Occipital lobe (tissue), 2 donors: ENCODE results near the gene SUPT4H1. TPM values are rescaled to one million over a fixed set of nuclear protein-coding genes. Genes with fewer than 3 reads are reported as not detected.

ENCODE experiments used
- DNase-seq: peaks from one replicate; lab custom pipeline; 2025; lab: John Stamatoyannopoulos, UW
- total RNA-seq: library from RNA; depleted of rRNA; stranded (reverse); fragments of >200 nt; gene quantifications from one replicate; pipeline ENCODE4 v1.2.3, GENCODE V29; 2014

SUPT4H1 gene
- total RNA-seq, 1 donor from 2014 or later: 28.4 TPM

DNA sequence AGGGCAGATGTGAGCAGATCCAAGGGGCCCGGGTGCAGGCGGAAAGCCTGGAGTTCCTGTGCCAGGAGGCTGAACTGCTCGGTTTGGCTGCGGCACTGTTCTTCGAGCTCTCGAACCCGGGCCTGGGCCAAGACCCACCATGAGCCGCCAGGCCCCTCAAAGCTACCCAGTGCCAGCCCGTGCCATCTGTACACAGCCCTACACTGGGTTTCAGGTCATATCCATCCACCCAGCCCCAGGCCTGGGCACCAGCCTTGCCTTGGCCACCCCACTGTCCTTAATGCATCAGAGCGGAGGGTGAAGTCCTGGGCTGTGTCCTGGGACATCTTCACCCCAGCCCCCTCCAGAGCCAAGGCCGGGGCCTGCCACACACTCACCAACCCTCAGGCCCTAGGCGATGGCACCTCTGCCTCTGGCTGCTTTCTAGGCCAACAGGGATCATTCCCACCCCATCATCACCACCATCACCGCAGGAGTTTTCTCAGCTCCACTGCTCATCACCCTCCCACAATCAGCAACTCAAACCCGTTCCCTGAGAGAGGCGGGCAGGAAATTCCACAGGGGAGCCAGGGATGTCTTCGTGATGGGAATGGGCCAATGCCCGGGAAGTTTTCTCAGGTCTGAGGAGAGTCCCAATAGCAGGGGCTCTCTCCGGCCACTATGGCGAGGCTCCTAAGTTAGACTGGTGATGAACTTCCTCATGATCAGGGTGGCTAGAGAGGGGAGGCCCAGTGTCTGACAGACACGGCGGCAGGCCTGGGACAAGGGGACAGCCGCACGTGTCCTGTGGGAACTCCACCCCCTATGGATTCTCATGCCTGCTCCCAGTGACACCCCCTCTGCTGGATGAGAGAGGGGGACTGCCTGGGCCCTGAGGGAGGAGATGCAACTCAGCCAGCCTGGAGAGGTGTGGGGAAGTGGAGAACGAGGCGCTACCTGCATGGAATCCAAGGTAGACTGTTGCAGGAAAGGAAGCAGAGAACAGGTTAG is 32.5 kb downstream of the SUPT4H1 start:
- no peak for DNase-seq

GRCh38 chr17:58318627-58319172 is 33.3 kb downstream of the SUPT4H1 start:
- no peak for DNase-seq

DNA sequence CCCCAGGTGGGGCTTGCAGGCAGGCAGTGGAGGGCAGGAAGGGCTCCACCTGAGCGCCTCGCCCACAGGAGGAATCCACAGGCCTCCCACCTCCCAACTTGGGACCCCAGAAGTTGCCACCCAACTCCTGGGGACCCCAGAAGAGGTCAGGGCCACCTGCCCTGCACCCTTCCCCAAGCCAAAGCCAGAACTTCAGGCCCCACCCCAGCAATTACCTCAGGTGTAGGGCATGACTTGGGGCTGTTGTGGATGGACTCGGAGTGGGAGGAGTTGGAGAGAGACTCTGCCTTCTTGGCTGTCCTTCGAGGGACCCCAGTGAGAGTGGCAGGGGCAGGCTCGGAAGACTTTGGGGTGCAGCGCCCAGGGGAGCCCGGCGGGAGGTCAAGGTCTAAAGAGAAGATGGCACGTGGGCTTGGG is 33.9 kb downstream of the SUPT4H1 start:
- DNase-seq: no peak

DNA sequence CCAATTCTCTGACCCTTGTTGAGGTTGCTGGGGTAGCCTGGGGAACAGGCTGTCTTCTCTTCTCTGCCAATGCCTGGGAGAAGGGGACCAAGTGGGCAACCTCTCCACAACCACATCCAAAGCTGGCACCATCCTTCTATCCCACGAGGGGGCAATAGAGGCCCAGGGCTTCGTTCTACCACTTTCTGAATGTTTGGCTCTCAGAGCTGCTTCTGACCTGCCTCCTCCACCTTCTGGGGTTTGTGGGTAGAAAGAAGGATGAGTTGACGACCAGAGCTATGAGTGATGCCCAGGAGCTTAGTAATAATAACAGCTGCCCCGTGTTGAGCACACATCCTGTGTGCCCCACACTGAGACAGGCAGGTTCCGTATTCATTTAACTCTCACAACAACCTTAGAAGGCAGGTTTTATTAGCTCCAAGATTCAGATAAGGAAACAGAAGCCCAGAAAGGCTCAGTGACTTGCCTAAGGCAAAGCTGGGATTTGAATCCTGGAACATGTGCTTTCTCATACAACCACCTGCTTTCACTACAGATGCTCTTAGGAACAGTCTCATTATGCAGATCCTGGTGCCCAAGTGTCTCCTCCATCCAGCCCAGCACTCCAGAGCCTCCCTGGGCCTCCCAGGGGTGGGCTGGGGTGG is 34.5 kb downstream of the SUPT4H1 start:
- DNase-seq: no peak

DNA sequence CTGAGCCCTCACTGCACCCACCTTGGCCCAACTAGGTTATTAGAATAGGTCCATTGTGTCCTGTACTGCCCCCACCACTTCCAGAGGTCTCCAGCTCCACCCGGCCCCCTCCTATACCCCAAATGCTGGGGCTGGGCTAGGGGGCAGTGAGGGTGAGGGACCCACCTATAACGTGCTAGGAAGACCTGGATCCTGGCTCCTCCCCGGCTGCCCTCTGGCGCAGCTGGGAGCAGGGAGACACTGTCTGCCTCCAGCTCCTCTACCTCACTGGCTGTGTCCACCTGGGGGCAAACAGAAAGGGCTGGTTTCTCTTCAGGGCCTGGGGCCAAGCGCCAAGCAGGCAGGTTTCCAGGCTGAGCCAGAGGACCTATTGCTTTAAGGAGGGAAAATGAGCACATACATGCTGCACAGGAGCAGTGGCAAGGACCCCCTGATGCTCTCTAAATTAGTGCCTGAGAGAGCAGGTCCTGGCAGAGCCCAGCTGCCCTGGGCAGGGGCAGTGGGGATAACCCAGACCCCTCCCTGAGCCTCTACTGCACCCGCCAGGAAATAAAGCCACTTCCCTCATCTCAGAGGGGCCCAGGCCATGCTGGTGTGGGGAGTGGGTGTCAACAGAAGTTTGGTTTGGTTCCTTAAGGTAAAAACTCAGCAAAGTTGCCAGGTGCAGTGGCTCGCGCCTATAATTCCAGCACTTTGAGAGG is 35.6 kb downstream of the SUPT4H1 start:
- no peak for DNase-seq

GRCh38 chr17:58315750-58316149 is 36.3 kb downstream of the SUPT4H1 start:
- DNase-seq: no peak

- DNase-seq: no peak
Measured at GRCh38 chr17:58315281-58315711, 36.7 kb downstream of the SUPT4H1 start.

- DNase-seq: no peak
Measured at GRCh38 chr17:58314706-58315015, 37.3 kb downstream of the SUPT4H1 start.

- DNase-seq: no peak
Measured at GRCh38 chr17:58313815-58314705, 37.9 kb downstream of the SUPT4H1 start.

- no peak for DNase-seq
Measured at GRCh38 chr17:58312829-58313228, 39.2 kb downstream of the SUPT4H1 start.

- no peak for DNase-seq
Measured at GRCh38 chr17:58312021-58312630, 39.9 kb downstream of the SUPT4H1 start.

- DNase-seq: no peak
Measured at GRCh38 chr17:58311429-58311894, 40.5 kb downstream of the SUPT4H1 start.

- DNase-seq: no peak
Measured at GRCh38 chr17:58310511-58311428, 41.2 kb downstream of the SUPT4H1 start.

DNA sequence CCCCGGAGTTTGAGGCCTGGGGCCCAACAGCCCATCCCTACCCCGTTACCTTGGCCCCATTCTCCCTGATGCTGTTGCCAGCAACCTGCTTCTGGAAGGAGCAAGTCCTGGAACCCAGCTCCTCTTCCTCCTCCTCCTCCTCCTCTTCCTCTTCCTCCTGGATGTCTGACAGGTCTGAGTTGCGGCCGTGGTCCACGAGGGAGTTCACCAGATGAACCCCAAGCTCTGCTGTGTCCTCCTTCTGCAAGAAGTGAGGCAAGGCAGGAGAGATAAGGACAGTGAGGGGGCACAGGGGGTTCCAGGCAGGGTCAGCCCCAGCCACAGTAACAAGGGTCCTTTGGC is 42.1 kb downstream of the SUPT4H1 start:
- DNase-seq: no peak

DNA sequence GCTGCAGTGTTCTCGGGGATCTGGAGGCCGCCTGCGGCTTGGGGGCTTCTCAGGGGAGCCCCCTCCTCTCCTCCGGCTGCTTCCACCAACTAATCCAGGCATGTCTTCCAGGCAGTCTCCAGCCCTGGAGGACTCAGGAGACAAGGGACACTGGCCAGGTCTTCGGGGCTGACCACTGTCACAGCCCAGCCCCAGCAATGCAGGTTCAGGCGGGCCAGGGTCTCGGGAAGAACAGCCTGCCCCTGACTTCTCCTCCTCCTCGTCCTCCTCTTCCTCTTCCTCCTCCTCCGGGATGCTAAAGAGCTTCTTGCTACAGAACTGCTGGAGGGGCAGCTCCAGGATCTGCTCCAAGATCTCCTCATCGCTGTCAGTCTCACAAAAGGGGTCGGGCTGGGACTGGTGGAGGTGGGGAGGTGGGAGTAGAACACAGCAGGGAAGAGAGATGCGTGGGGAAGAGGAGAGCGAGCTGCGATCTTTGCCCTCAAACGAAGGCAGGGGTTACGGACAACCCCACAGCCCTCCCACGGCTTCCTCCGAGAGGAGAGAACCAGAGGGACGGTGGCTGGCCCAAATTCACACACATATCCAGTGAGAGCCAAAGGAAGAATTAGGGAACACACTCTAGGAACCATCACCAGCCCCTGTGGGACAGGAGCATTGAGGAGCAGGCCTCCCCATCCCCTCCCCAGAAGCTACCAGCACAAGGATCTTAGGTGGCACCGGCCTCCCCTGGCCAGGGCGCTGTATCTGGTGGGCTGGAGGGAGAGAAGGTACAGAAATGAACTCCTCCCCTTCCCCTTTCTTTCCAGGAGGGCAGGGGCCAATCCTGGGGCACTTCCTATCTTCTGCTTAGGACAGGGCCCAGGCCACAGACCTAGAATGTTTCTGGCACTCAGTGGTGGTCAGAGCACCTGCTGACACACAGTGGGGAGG is 42.8 kb downstream of the SUPT4H1 start:
- DNase-seq: no peak

DNA sequence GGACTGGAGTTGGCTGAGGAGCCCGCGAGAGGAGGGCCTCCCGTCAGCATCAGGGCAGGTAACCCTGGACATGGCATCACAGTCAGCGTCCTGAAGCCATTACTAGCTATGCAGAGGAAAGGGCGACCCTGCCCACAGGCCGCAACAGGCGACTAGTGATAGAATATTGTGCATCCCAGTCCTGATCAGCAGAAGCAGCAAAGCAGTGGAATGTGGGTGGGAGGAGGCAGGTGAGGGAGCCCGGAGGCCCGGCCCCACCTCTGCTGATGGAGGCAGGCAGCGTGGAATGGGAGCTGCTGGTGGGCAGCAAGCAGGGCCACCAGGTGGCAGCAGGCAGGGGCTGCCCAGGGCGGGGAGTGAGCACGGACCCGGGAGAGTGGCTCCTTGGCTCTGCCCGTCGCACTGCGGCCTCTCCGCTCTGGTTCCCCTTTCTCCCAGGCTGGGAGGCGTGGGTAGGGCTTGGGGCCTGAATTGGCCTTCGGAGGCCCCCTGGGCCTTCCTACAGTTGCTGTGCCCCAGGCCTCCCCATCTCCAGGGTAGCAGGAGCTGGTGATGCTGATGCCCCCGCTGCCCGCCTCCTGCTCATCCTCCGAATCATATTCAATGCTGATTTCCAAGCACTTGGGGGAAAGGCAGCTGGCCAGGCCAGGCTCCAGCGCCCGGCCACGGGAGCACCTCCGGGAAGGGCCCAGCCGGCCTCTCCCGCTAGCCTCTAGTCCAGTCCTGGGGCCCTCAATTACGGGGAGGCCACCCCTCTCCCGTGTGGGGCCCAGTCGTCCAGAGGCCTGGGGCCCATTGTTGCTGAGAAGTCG is 43.6 kb downstream of the SUPT4H1 start:
- no peak for DNase-seq

- DNase-seq: no peak
Measured at GRCh38 chr17:58307468-58308172, 44.4 kb downstream of the SUPT4H1 start.
